ENCODE measurements around the gene OCEL1. TPM values are rescaled to one million over a fixed set of nuclear protein-coding genes. Genes with fewer than 3 reads are reported as not detected.

Gene OCEL1
- total RNA-seq, 1 experiment from 2014 or later = 25.7 TPM

GRCh38 chr19:17266026-17266425 lies 40.0 kb downstream of the OCEL1 start:
- Histone ChIP-seq H3K27me3 (ENCODE audit: insufficient read depth, low read length) (no peaks in the 10 kb centered on the region), H2BK15ac (ENCODE audit: low read depth, low read length) (no peak overlapping the region), H4K5ac (ENCODE audit: insufficient read length, low read depth, low read length) (no peak overlapping the region), H3K9me3 (ENCODE audit: control insufficient read depth, low read depth, low read length) (no peaks in the 10 kb centered on the region), H3T11ph (ENCODE audit: low read length) (no peak overlapping the region), H3K56ac (ENCODE audit: insufficient read length, low read depth, low read length) (no peak overlapping the region), H3K4ac (ENCODE audit: low read depth, low read length) (no peak overlapping the region), H4K20me1 (ENCODE audit: control insufficient read depth, insufficient read depth, insufficient read length) (no peaks in the 10 kb centered on the region), H2AK5ac (ENCODE audit: insufficient read length, low read length) (no peak overlapping the region), H3K27ac (ENCODE audit: insufficient read length, low read depth, low read length) (no peak overlapping the region), H2AFZ (ENCODE audit: low read length) (no peak overlapping the region), H3K23me2 (ENCODE audit: insufficient read length, low read depth, low read length, poor library complexity, severe bottlenecking) (peaks cover 5% of the 10 kb centered on the region), H4K91ac (ENCODE audit: insufficient read length, low read depth, low read length) (no peak overlapping the region), H3K4me1 (ENCODE audit: insufficient read depth, low read length) (peaks cover 4% of the 10 kb centered on the region; the same call in 1 of the 2 replicates), H2BK120ac (ENCODE audit: low read depth, low read length, poor library complexity, severe bottlenecking) (no peak overlapping the region), H2BK5ac (ENCODE audit: insufficient read length, low read length) (no peak overlapping the region), H2BK12ac (ENCODE audit: insufficient read length, low read depth, low read length) (no peak overlapping the region), H2BK20ac (ENCODE audit: low read depth, low read length, poor library complexity, severe bottlenecking) (no peak overlapping the region), H3K9ac (ENCODE audit: extremely low read depth, insufficient read length, low read length) (no peak overlapping the region), H4K8ac (replicated peaks; ENCODE audit: insufficient read length, low read depth, low read length) (no peak overlapping the region), H3K79me1 (ENCODE audit: insufficient read depth, low read depth, low read length, poor library complexity, severe bottlenecking) (peaks cover 10% of the 10 kb centered on the region), H3K18ac (ENCODE audit: insufficient read length, low read depth, low read length) (no peak overlapping the region), H3K79me2 (ENCODE audit: insufficient read depth, low read length) (no peaks in the 10 kb centered on the region), H3K14ac (ENCODE audit: insufficient read depth, low read length) (no peak overlapping the region), H3K23ac (ENCODE audit: insufficient read length, low read depth, low read length) (no peak overlapping the region), H3K4me2 (ENCODE audit: insufficient read depth, insufficient read length, low read length) (no peak overlapping the region)
- TF ChIP-seq CTCF (conservative IDR thresholded peaks at IDR 0.05) = no peak
- Mint-ChIP-seq H3K4me1 (peaks cover 15 to 28% of the 10 kb centered on the region in 2 experiments), H3K9me3 (no peaks in the 10 kb centered on the region; a peak in 1 of 5 replicates), H3K4me3 (no peak overlapping the region), H3K27me3 (ENCODE audit: low read depth) (peaks cover 1% of the 10 kb centered on the region), H3K36me3 (ENCODE audit: insufficient read depth in 1 of 3, low read depth in 3 of 3) (peaks cover 6 to 19% (median 16%) of the 10 kb centered on the region in 3 experiments), H3K27ac (no peak overlapping the region)
- DNase-seq = no peak
- WGBS (ENCODE audit: extremely low coverage, insufficient read length, low lambda C conversion rate) = no CpG with 5 or more reads among the region's 7 CpGs

All from H9 (cell line).